Brain microvascular endothelial cell (primary cell): Measurements from ENCODE around the gene S100A14.
"Not testable (repeated sequence)": the region's sequence is repeated elsewhere in the genome, so short reads cannot be mapped to it uniquely, and the experiment has no call there.

ENCODE experiments used
- DNase-seq: peaks from one replicate; pipeline ENCODE4 v3.0.0-alpha.2; 2020
- H3K27ac ChIP-seq: fragments of 250-450 bp; sonication (Bioruptor Pico); 2 replicates; pipeline ENCODE4 v1.5.1; 2020; ENCODE audit warnings: mild to moderate bottlenecking, moderate library complexity
- H3K27me3 ChIP-seq: fragments of 250-450 bp; sonication (Bioruptor Pico); replicated peaks from 2 replicates; pipeline ENCODE4 v1.5.1; 2020; ENCODE audit warnings: mild to moderate bottlenecking
- H3K36me3 ChIP-seq: fragments of 250-450 bp; sonication (Bioruptor Pico); replicated peaks from 2 replicates; pipeline ENCODE4 v1.5.1; 2020; ENCODE audit warnings: mild to moderate bottlenecking
- H3K4me3 ChIP-seq: 2 replicates; pipeline ENCODE4 v1.5.1; 2011; ENCODE audit warnings: low read depth, mild to moderate bottlenecking, control low read depth, low read length, moderate library complexity
- CTCF ChIP-seq: IDR thresholded peaks from 2 replicates; pipeline ENCODE4 v1.5.1; 2011; ENCODE audit warnings: low read depth, mild to moderate bottlenecking, moderate library complexity, low read length, control low read depth, inconsistent platforms; ENCODE audit errors: missing control alignments
- in situ Hi-C: cut with HindIII; loops from 2 replicates; pipeline ENCODE4 v1.10.0; 2017; ENCODE audit warnings: low sequenced_read_pairs, low pct_ligation_motif_present

Gene S100A14

GRCh38 chr1:153643816-153644215 lies 27.7 kb upstream of the S100A14 start:
- in situ Hi-C loops = no loop called here
- Histone ChIP-seq H3K27me3 (no peaks in the 10 kb centered on the region), H3K27ac (no peak overlapping the region), H3K4me3 (no peak overlapping the region), H3K36me3 (peaks cover 72% of the 10 kb centered on the region)
- TF ChIP-seq CTCF = no peak
- no peak for DNase-seq

GRCh38 chr1:153643100-153643499 lies 27.0 kb upstream of the S100A14 start:
- TF ChIP-seq CTCF = no peak
- Histone ChIP-seq H3K27me3 (no peaks in the 10 kb centered on the region), H3K4me3 (no peak overlapping the region), H3K27ac (no peak overlapping the region), H3K36me3 (peaks cover 78% of the 10 kb centered on the region)
- in situ Hi-C loops = no loop called here
- no peak for DNase-seq

GRCh38 chr1:153642161-153642560 lies 26.0 kb upstream of the S100A14 start:
- no peak for DNase-seq
- peaks cover 88% of the 10 kb centered on the region for H3K36me3 ChIP-seq
- TF ChIP-seq CTCF = no peak
- no peaks in the 10 kb centered on the region for H3K27me3 ChIP-seq
- in situ Hi-C loops = no loop called here
- no peak overlapping the region for H3K4me3 ChIP-seq
- no peak overlapping the region for H3K27ac ChIP-seq

GRCh38 chr1:153640861-153641260 lies 24.7 kb upstream of the S100A14 start:
- no peak overlapping the region for H3K27ac ChIP-seq
- DNase-seq = no peak
- no peaks in the 10 kb centered on the region for H3K27me3 ChIP-seq
- peaks cover 89% of the 10 kb centered on the region for H3K36me3 ChIP-seq
- no peak overlapping the region for H3K4me3 ChIP-seq
- in situ Hi-C loops = no loop called here
- no peak for TF ChIP-seq CTCF

GRCh38 chr1:153640213-153640612 lies 24.1 kb upstream of the S100A14 start:
- in situ Hi-C loops = not testable (repeated sequence)

GRCh38 chr1:153639280-153639679 lies 23.2 kb upstream of the S100A14 start:
- DNase-seq = no peak
- Histone ChIP-seq H3K36me3 (peaks cover 78% of the 10 kb centered on the region), H3K4me3 (no peak overlapping the region)

More at GRCh38 chr1:153640213-153640612, 24.1 kb upstream of the S100A14 start:
- not testable (repeated sequence) for DNase-seq, H3K27me3 ChIP-seq, H3K27ac ChIP-seq, H3K4me3 ChIP-seq
- H3K36me3 ChIP-seq = peaks cover 83% of the 10 kb centered on the region

More at GRCh38 chr1:153639280-153639679, 23.2 kb upstream of the S100A14 start:
- H3K27me3 ChIP-seq = no peaks in the 10 kb centered on the region
- no peak overlapping the region for H3K27ac ChIP-seq
- in situ Hi-C loops = no loop called here
- no peak for TF ChIP-seq CTCF
